Stimulated activated CD8-positive, alpha-beta memory T cell treated with anti-CD3 and anti-CD28 coated beads, Interleukin-4, amount 100 ng/mL, for 1 hour (primary cell): ENCODE results near the gene ROS1.

ENCODE experiments used
- DNase-seq, 2 donors: peaks; one replicate each; pipeline ENCODE4 v3.0.0-alpha.2; 2020; ENCODE audit warnings: low read depth in 2 of 2, low spot score in 1 of 2

ROS1 gene

GRCh38 chr6:117441824-117442264 lies 16.1 kb upstream of the ROS1 start:
- no peak for DNase-seq

DNA sequence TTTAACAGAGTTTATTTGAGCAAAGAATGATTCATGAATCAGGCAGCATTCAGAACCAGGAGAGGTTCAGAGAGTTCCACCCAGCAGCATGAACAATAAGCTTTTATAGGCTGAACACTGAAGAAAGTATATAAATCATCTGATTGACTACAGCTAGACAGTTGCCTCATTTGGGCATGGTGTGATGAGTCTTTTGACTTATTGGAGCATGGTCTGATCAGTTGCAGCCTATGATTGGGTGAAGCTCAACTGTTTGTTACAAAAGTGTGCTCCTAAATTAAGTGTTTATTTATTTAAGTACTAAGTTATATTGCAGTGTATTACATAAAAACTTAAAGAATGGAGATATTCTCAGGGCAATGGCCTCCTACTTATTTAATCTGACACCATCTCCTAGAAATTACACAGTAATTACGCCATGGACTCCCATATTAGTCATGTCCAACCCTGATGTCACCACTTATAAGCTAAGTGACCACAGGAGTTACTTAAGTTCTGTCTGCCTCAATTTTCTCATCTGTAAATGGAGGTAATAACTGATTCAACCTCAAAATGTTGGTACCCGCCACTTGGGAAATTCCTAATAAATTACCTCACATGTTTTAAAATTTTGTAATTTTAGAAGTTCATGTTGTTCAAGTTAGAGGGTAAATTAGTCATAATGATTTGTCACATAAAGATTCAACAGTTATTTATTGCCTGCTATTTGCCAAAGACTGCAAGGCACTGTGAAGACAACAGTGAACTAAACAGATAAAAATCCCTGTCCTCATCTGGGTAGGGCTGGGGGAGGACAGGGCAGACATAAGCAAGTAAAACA lies 15.2 kb upstream of the ROS1 start:
- DNase-seq, result no peak

- DNase-seq, result no peak
Observed at GRCh38 chr6:117432273-117432672, 6.5 kb upstream of the ROS1 start.

DNA sequence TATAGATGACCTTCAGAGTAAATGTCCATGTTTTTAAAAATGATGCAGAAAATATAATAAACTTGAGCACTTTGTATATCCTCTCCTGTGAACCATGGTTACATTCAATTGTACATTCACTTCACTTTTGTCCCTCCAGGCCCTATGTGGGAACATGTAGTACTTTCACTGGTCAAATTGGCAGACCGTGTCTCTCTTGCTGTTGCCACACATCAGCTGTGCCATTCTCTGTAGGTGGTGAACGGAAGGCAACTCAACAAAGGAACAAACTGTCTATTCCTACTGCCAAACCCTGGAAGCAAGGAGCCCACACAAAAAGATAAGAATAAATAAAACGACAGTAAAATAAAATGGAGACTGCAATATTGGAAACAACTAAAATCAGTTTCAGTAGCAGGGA lies 2.0 kb downstream of the ROS1 start:
- DNase-seq, result no peak

DNA sequence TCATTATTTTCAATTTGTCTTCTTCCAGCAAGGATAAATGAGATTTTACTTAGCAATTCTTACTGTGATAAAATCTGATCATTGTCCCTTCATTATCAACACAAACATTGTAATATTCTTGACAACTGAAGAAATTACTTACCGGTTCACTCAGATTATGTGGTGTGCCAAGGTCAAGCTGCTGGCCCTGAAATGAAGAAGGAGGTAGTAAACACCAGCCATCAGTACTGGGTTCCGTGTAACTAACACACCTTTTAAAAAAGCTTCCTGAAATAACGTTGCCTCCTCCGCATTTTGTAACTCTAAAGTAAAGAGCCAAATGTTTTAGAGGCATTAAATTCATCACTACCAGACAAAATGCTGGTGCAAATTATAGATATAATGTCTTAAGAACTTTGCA lies 7.4 kb downstream of the ROS1 start:
- DNase-seq, result no peak

DNA sequence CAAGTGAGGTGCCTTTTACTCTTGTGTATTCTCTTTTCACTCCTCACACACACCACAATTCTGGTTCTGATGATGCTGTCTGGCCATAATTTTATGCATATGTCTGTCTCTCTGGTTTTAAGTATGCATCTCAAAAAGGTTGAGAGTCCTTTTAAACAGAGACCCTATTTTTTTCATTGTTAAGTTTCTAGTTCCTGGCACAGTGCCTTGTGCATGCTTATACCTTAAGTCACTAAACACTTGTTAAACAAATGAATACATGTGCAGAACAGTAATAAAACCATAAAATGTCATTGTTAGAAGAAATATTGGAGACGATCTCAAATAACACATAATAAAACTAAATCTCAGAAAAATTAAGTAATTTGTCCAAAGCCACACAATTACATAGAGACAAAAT lies 7.9 kb downstream of the ROS1 start:
- DNase-seq, result no peak

DNA sequence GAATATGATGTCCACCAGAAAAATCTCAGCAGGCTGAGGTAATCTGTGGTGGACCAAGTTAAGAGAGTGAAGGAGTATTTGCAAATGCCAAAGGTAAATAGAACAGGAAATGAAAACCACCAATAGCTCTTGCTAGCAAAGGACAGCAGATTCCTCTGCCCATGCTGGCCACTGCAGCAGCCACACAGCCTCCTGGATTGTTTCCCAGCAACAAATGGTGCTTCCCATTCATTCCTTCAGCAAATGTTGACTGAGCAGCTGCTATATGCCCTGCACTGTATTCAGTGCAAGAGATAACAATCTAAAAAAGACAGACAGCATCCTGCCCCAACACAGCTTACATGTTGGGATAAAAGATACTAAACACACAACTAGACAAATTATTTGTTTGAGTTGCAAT lies 11.0 kb downstream of the ROS1 start:
- no peak for DNase-seq

DNA sequence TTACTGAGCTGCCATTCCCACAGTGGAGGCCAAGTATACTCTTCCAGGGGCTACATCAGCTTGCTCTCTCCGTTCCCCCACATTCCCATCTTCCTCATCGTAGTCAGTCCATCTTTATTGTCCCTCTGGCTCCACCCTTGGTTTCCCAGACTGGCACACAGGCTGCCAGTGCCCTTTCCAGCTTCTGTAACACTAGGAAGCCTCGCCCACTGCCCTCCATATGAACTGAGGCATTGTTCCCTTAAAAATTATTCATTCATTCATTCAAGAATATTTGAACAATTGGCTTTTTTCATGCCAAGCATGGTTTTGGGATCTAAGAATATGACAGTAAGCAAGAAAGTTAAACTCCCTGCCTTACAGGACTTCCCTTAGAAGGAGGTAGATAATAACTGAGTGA lies 14.3 kb downstream of the ROS1 start:
- no peak for DNase-seq

GRCh38 chr6:117409863-117410262 lies 15.9 kb downstream of the ROS1 start:
- DNase-seq, result no peak

DNA sequence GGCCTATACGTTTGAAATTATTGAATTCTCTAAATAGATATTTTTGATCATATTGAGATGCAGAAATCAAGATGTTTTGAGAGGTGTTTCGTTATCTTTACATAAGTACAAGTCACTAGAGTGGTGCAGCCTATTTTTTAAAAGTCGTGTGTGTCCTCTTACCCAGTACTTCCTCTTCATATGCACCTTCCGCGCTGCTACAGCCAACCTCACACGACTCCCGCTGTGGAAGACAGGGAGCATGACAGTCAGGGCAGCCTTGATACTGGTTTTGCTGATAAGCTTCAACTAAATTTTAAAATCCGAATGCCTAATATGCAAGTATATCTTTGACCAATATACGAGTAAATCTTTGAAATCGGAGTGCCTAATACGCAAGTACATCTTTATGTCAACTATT lies 16.3 kb downstream of the ROS1 start:
- no peak for DNase-seq

- no peak for DNase-seq
Observed at GRCh38 chr6:117404548-117404947, 21.2 kb downstream of the ROS1 start.

DNA sequence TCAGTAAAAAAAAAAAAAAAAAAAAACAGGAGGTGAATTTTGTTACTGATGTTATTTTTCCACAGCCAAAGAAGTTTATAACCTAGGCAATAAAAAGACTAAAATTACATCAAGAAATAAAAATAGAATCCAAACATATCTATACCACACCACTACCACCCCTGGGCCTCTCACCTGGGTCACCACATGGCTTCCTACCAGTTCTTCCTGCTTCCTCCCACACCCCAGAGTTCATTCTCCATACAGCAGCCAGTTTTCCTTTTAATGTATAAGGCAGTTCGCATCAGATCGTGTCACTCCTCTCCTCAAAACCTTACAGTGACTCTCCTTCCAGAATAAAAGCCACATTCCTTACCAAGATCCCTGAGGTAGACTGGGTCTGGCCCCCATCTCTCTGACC lies 23.9 kb downstream of the ROS1 start:
- no peak for DNase-seq

DNA sequence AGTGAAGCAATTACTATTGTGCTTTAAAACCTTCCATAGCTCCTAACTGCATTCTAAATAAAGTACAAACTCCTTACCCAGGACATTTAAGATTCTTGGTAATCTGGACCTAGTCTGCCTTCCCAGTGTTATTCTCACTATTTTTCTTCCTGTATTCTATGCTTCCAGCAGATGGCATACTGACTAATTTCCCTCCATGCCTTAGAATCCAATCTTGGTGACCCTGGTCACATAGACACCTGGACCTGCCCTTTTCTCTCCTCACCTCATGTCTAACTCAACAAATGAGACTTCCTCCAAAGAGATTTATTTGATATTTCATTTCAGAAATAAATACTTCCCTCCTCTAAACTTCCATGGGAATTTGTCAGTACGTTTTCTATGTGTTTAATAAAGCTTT lies 25.8 kb downstream of the ROS1 start:
- no peak for DNase-seq

DNA sequence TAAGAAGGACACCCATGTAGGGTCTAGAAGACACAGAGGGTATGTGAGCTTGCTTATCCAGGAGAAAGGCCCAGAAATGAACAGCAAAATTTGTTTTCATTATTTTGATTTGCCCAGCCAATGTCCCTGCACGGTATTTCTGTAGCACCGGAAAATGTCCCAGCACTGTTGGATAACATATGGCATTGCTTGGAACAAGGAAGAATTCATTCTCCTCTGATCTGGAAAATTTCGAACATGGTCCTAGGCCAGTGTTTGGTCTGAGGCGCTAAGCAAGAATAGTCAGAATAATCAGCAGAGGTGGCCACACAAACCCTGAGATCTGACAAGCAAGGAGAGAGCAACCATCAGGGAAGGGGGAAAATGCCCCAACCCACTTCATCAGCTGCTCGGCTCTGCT lies 26.6 kb downstream of the ROS1 start:
- no peak for DNase-seq

- DNase-seq, result no peak
Observed at GRCh38 chr6:117397536-117398227, 28.1 kb downstream of the ROS1 start.

- no peak for DNase-seq
Observed at GRCh38 chr6:117396228-117396627, 29.5 kb downstream of the ROS1 start.

- no peak for DNase-seq
Observed at GRCh38 chr6:117395164-117395563, 30.6 kb downstream of the ROS1 start.

DNA sequence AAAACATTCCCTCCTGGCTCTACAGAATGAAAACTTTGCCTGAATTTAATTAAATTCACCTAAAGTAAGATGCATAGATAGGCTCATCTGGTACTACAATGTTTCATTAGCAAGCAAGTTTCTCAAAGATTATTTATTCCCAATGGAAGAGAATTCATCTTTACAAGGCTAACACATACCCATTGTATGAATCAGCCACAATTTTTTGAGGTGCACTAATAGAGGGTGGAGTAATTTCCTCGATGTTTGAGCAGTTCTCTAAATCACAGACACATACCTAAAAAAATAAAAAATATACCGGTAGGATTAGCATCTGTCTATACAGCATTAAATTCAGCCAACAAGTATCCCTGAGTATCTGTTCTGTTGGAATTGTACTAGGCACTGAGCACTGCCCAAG lies 32.7 kb downstream of the ROS1 start:
- DNase-seq, result no peak

DNA sequence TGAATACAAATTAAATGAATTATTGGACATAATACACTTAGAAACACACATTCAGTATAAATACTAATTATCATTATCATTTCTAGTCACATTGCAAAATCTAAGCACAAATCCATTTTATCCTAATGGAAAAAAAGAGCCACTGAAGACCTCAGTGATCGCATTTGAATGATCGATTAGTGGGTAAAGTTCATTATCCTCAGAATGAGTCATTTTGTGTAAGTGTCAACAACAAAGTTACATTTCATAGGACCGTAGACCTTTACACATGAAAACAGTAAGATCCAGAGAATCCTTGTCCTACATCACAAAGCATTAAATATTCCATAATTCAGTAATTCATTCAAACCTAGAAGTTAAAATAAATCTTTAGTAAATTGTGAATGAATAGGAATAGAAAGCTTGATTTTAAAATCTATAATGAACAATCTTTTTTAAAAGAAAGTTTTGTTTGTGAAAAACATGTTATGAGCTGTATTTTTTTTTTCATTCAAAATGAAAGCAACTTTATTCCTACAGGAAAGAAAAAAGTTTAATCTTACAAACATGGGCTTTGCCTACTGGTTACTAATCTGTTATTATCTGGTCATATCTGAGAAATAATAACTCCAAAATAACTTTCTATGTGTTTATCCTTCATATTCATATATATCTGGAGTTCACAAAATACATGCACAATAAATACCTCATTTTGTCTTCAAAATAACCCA lies 33.7 kb downstream of the ROS1 start:
- no peak for DNase-seq

- DNase-seq, result no peak
Observed at GRCh38 chr6:117389227-117390057, 36.3 kb downstream of the ROS1 start.

- DNase-seq, result no peak
Observed at GRCh38 chr6:117387454-117387974, 38.2 kb downstream of the ROS1 start.
